ENCODE measurements around the gene HSD17B1. TPM values are rescaled to one million over a fixed set of nuclear protein-coding genes. Genes with fewer than 3 reads are reported as not detected.

The HSD17B1 gene
- total and polyA plus RNA-seq, 12 donors = 0.50 to 2.6 (median 0.89) TPM

DNA sequence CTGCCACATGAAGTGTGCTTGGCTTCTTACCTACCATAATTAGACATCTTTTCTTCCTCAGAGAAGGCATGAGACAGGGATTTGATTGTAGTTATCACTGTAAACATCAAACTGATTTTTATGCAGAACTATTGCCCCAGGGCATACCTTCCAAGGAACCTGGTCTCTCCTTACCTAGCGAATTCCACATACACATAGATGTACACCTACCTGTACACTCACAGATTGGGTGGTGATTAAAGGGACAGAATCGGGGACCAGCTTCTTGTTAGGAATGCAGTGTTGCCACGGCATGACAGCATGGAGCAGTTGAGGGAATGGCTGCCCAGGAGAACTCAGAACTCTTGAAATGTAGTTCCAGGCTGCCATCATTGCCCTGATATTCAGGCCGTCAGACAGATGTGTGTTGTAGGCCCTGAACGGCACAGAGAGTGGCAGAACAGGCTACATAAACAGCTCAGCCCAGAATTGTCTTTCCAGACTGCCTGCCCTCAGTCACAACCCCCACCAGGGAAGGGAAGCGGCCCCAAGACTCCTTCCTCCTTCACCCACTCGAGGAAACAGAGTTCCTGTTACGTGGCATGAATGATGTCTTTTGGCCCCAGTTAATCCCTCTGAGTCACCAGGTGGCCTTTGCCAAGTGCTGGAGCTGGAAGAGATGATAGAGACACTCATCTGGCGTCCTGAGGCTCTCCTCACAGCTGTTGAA lies 34.5 kb upstream of the HSD17B1 start:
- H3K4me1 ChIP-seq = peaks cover 65 to 93% (median 77%) of the 10 kb centered on the region in 9 donors

DNA sequence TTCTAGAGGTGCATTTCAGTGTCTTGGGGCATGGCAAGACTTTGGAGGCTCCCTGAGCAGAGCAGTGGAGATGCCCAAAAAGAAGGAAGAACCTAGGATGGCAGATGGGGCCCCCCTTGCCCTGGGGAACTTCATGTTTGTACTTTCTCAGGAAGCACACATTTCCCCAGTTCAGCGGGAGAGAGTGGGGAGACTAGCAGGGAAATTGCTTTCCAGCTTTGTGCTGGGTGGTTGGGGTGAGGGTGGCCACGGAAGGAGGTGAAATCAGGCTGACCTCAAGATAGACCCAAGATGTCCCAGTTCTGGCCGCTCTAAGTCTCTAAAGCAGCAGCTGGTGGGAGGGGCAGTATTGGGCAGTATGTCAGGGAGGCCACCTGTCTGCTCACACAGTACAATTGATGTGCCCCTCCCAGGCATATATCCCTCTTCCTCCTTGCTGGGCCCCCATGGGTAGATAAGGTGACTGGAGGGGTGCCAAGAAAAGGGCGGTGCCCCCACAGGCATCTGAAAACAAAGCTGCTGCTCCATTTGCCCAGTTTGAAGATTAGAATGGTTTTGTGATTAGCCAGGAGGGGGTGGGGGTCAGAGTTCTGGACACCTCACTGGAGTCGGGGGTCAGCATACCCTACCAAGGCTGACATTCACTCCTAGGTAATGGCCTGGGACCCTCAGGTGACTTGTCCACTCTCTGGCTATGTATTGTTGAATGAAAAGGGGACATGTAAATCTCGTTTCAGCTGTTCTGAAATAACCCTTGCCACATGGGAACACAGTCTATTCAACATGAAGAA lies 33.8 kb upstream of the HSD17B1 start:
- Histone ChIP-seq H3K36me3 (peaks cover 0 to 58% (median 8%) of the 10 kb centered on the region in 9 donors), H3K4me3 (peak overlapping the region in 2 of 10 donors; percentile 1 to 15), H3K9me3 (no peaks in the 10 kb centered on the region), H3K27ac (peak overlapping the region; percentile 92 to 98 (median 95)), H3K4me1 (peaks cover 60 to 90% (median 74%) of the 10 kb centered on the region in 9 donors), H3K27me3 (no peaks in the 10 kb centered on the region)
- 14 to 17% methylated on average over 6 of the region's 6 CpGs for WGBS, 2 donors
- TF ChIP-seq, protein P1, sequence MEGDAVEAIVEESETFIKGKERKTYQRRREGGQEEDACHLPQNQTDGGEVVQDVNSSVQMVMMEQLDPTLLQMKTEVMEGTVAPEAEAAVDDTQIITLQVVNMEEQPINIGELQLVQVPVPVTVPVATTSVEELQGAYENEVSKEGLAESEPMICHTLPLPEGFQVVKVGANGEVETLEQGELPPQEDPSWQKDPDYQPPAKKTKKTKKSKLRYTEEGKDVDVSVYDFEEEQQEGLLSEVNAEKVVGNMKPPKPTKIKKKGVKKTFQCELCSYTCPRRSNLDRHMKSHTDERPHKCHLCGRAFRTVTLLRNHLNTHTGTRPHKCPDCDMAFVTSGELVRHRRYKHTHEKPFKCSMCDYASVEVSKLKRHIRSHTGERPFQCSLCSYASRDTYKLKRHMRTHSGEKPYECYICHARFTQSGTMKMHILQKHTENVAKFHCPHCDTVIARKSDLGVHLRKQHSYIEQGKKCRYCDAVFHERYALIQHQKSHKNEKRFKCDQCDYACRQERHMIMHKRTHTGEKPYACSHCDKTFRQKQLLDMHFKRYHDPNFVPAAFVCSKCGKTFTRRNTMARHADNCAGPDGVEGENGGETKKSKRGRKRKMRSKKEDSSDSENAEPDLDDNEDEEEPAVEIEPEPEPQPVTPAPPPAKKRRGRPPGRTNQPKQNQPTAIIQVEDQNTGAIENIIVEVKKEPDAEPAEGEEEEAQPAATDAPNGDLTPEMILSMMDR (IDR thresholded peaks at IDR 0.05) = no peak
- ATAC-seq (peak; percentile 8 to 66 (median 48)), DNase-seq (peak; percentile 55 to 77)
- intact Hi-C loops (cut with DNase I) = loop anchor here in 9 of 10 donors (5.0 to 10.0 kb wide), 10 partner anchors 84 to 394 kb away; partner anchors contain the start of genes CAVIN1 (in 7 of the 9), HSPB9 (in 1 of the 9) and KAT2A (in 1 of the 9)

More for the DNA sequence above, 34.5 kb upstream of the HSD17B1 start:
- DNase-seq = peak; percentile 64 to 86
- Histone ChIP-seq H3K9me3 (no peaks in the 10 kb centered on the region), H3K27me3 (no peaks in the 10 kb centered on the region), H3K27ac (peak overlapping the region; percentile 92 to 98 (median 95)), H3K36me3 (peaks cover 0 to 61% (median 12%) of the 10 kb centered on the region in 9 donors), H3K4me3 (peak overlapping the region in 2 of 10 donors; percentile 1 to 15)
- TF ChIP-seq, protein P1 (IDR thresholded peaks at IDR 0.05) = no peak
- WGBS, 2 donors = 32 to 49% methylated on average over 9 of the region's 9 CpGs
- peak; percentile 18 to 66 (median 50) for ATAC-seq
- intact Hi-C loops (cut with DNase I) = loop anchor here in 9 of 10 donors (5.0 to 10.0 kb wide), 10 partner anchors 83 to 393 kb away; partner anchors contain the start of genes CAVIN1 (in 7 of the 9), HSPB9 (in 1 of the 9) and KAT2A (in 1 of the 9)

DNA sequence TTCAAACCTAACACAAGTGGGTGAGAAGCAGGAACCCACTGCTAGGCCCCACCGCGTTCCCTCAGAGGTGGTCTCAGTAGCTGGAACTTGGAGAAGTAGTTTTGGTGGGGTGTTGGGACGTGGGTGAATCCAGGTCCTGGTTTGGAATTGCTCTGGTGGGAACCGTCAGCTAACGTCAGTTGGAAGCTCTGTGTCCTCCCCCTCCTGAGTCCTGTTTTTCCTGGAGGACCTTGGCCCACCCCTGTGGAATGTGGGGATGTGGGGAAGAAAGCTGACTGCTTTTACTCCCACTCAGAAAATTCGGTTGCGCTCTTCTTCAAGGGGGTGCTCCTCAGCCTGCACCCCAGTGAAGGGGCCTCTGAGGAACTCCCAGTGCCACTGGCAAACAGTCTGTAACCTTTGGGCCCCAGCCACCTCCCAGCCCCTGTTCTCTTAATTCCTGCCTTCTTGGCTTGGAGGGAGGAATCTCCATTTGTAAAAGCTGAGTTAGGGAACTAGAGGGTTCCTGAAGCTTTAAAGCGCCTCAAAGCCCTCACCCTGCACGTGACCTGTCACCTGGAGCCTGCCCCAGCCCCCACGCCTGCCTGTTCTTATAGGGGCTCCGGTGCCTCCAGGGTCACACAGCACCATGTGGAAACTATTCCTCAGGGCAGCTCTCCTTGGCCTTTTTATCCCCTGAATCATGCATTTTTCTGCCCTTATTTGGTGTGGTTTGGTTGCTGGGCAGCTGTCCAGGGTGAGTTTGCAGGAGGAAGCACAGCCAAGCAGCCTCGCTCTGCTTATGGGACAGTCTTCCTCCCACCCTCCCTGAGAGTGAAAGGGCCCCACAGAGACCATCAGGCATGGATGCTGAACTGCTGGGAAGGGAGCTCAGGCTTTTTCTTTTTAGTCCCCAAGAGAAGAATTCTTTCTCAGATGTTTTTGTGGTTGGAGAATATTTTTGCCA lies 32.9 kb upstream of the HSD17B1 start:
- H3K27me3 ChIP-seq = no peaks in the 10 kb centered on the region
- peaks cover 60 to 89% (median 77%) of the 10 kb centered on the region in 9 donors for H3K4me1 ChIP-seq
- intact Hi-C loops (cut with DNase I) = loop anchor here (5.0 to 10.0 kb wide), 16 partner anchors 85 to 555 kb away; partner anchors contain the start of genes CAVIN1 (in 7 of the 10), HSPB9 (in 2 of the 10), KAT2A (in 2 of the 10) and CNP (in 1 of the 10)
- H3K27ac ChIP-seq = peak overlapping the region; percentile 92 to 98 (median 95)
- DNase-seq (peak; percentile 85 to 95), ATAC-seq (peak; percentile 71 to 83 (median 78))
- H3K9me3 ChIP-seq = no peaks in the 10 kb centered on the region
- 24 to 29% methylated on average over 12 of the region's 12 CpGs for whole genome bisulfite sequencing, 2 donors
- TF ChIP-seq, protein P1 (IDR thresholded peaks at IDR 0.05) = no peak
- H3K4me3 ChIP-seq = peak overlapping the region in 2 of 10 donors; percentile 15 to 17
- H3K36me3 ChIP-seq = peaks cover 0 to 49% (median under 1%) of the 10 kb centered on the region in 9 donors

All from heart right ventricle (tissue), 16 donors.